ENCODE measurements around the gene ANK3.

The ANK3 gene

GRCh38 chr10:60207894-60208293, 181.8 kb downstream of the ANK3 start:
- no peak overlapping the region for H3K27ac Mint-ChIP-seq
- peaks cover 9% of the 10 kb centered on the region for H3K9me3 Mint-ChIP-seq
- H3K4me1 Mint-ChIP-seq, result peaks cover 28% of the 10 kb centered on the region
- H3K27me3 Mint-ChIP-seq, result no peaks in the 10 kb centered on the region
- no peak overlapping the region for H3K4me3 Mint-ChIP-seq
- peaks cover 23% of the 10 kb centered on the region for H3K36me3 Mint-ChIP-seq
- ATAC-seq, result no peak

GRCh38 chr10:60206735-60207134, 182.9 kb downstream of the ANK3 start:
- peaks cover 15% of the 10 kb centered on the region for H3K36me3 Mint-ChIP-seq
- peaks cover 5% of the 10 kb centered on the region for H3K9me3 Mint-ChIP-seq
- ATAC-seq, result no peak
- H3K4me3 Mint-ChIP-seq, result no peak overlapping the region
- peaks cover 22% of the 10 kb centered on the region for H3K4me1 Mint-ChIP-seq
- H3K27ac Mint-ChIP-seq, result no peak overlapping the region
- no peaks in the 10 kb centered on the region for H3K27me3 Mint-ChIP-seq

- no peak overlapping the region for H3K27ac Mint-ChIP-seq
- peaks cover 16% of the 10 kb centered on the region for H3K4me1 Mint-ChIP-seq
- no peak for ATAC-seq
- no peak overlapping the region for H3K4me3 Mint-ChIP-seq
- peaks cover 5% of the 10 kb centered on the region for H3K36me3 Mint-ChIP-seq
- H3K27me3 Mint-ChIP-seq, result no peaks in the 10 kb centered on the region
- H3K9me3 Mint-ChIP-seq, result no peaks in the 10 kb centered on the region
These were observed 183.9 kb downstream of the ANK3 start for GRCh38 chr10:60205741-60206140.

- Mint-ChIP-seq H3K9me3 (no peaks in the 10 kb centered on the region), H3K4me1 (peaks cover 7% of the 10 kb centered on the region), H3K27me3 (no peaks in the 10 kb centered on the region), H3K4me3 (no peak overlapping the region), H3K27ac (no peak overlapping the region), H3K36me3 (peaks cover 5% of the 10 kb centered on the region)
- no peak for ATAC-seq
These were observed 185.6 kb downstream of the ANK3 start for GRCh38 chr10:60203993-60204618.

- ATAC-seq, result no peak
- Mint-ChIP-seq H3K9me3 (no peaks in the 10 kb centered on the region), H3K4me3 (no peak overlapping the region), H3K27me3 (no peaks in the 10 kb centered on the region), H3K27ac (no peak overlapping the region), H3K36me3 (peaks cover 32% of the 10 kb centered on the region), H3K4me1 (no peaks in the 10 kb centered on the region)
These were observed 189.0 kb downstream of the ANK3 start for GRCh38 chr10:60200682-60201053.

GRCh38 chr10:60200012-60200681, 189.5 kb downstream of the ANK3 start:
- peaks cover 34% of the 10 kb centered on the region for H3K36me3 Mint-ChIP-seq
- ATAC-seq, result no peak
- H3K4me3 Mint-ChIP-seq, result no peak overlapping the region
- no peaks in the 10 kb centered on the region for H3K27me3 Mint-ChIP-seq
- no peaks in the 10 kb centered on the region for H3K4me1 Mint-ChIP-seq
- H3K9me3 Mint-ChIP-seq, result no peaks in the 10 kb centered on the region
- no peak overlapping the region for H3K27ac Mint-ChIP-seq

- H3K4me1 Mint-ChIP-seq, result no peaks in the 10 kb centered on the region
- H3K4me3 Mint-ChIP-seq, result no peak overlapping the region
These were observed 192.5 kb downstream of the ANK3 start for GRCh38 chr10:60197206-60197605.

GRCh38 chr10:60194421-60194820, 195.3 kb downstream of the ANK3 start:
- Mint-ChIP-seq H3K4me1 (no peaks in the 10 kb centered on the region), H3K27me3 (no peaks in the 10 kb centered on the region), H3K4me3 (no peak overlapping the region), H3K9me3 (no peaks in the 10 kb centered on the region), H3K36me3 (peaks cover 64% of the 10 kb centered on the region), H3K27ac (no peak overlapping the region)
- no peak for ATAC-seq

More at GRCh38 chr10:60197206-60197605, 192.5 kb downstream of the ANK3 start:
- Mint-ChIP-seq H3K36me3 (peaks cover 48% of the 10 kb centered on the region), H3K27me3 (no peaks in the 10 kb centered on the region), H3K9me3 (no peaks in the 10 kb centered on the region), H3K27ac (no peak overlapping the region)
- no peak for ATAC-seq

- H3K36me3 Mint-ChIP-seq, result peaks cover 64% of the 10 kb centered on the region
- no peak overlapping the region for H3K4me3 Mint-ChIP-seq
These were observed 196.7 kb downstream of the ANK3 start for GRCh38 chr10:60192946-60193345.

GRCh38 chr10:60189861-60190475, 199.7 kb downstream of the ANK3 start:
- H3K27ac Mint-ChIP-seq, result no peak overlapping the region
- no peak overlapping the region for H3K4me3 Mint-ChIP-seq
- H3K27me3 Mint-ChIP-seq, result no peaks in the 10 kb centered on the region
- peaks cover 44% of the 10 kb centered on the region for H3K36me3 Mint-ChIP-seq
- no peaks in the 10 kb centered on the region for H3K9me3 Mint-ChIP-seq
- no peak for ATAC-seq
- no peaks in the 10 kb centered on the region for H3K4me1 Mint-ChIP-seq

More at GRCh38 chr10:60192946-60193345, 196.7 kb downstream of the ANK3 start:
- ATAC-seq, result no peak
- no peaks in the 10 kb centered on the region for H3K4me1 Mint-ChIP-seq
- H3K27ac Mint-ChIP-seq, result no peak overlapping the region
- no peaks in the 10 kb centered on the region for H3K27me3 Mint-ChIP-seq
- no peaks in the 10 kb centered on the region for H3K9me3 Mint-ChIP-seq

- H3K36me3 Mint-ChIP-seq, result peaks cover 33% of the 10 kb centered on the region
- no peaks in the 10 kb centered on the region for H3K4me1 Mint-ChIP-seq
- no peak overlapping the region for H3K4me3 Mint-ChIP-seq
- H3K9me3 Mint-ChIP-seq, result no peaks in the 10 kb centered on the region
- H3K27ac Mint-ChIP-seq, result no peak overlapping the region
- H3K27me3 Mint-ChIP-seq, result no peaks in the 10 kb centered on the region
- no peak for ATAC-seq
These were observed 201.1 kb downstream of the ANK3 start for GRCh38 chr10:60188548-60188947.

- no peak for ATAC-seq
- H3K36me3 Mint-ChIP-seq, result peaks cover 30% of the 10 kb centered on the region
- H3K27ac Mint-ChIP-seq, result no peak overlapping the region
- H3K9me3 Mint-ChIP-seq, result no peaks in the 10 kb centered on the region
- no peaks in the 10 kb centered on the region for H3K27me3 Mint-ChIP-seq
- H3K4me3 Mint-ChIP-seq, result no peak overlapping the region
- no peaks in the 10 kb centered on the region for H3K4me1 Mint-ChIP-seq
These were observed 202.0 kb downstream of the ANK3 start for GRCh38 chr10:60187691-60188090.

GRCh38 chr10:60186315-60187071, 203.2 kb downstream of the ANK3 start:
- H3K36me3 Mint-ChIP-seq, result peaks cover 27% of the 10 kb centered on the region
- H3K9me3 Mint-ChIP-seq, result no peaks in the 10 kb centered on the region
- H3K27me3 Mint-ChIP-seq, result no peaks in the 10 kb centered on the region
- ATAC-seq, result no peak
- H3K4me3 Mint-ChIP-seq, result no peak overlapping the region
- H3K27ac Mint-ChIP-seq, result no peak overlapping the region
- no peaks in the 10 kb centered on the region for H3K4me1 Mint-ChIP-seq

GRCh38 chr10:60185421-60185820, 204.3 kb downstream of the ANK3 start:
- H3K4me3 Mint-ChIP-seq, result no peak overlapping the region
- no peak overlapping the region for H3K27ac Mint-ChIP-seq
- no peaks in the 10 kb centered on the region for H3K4me1 Mint-ChIP-seq
- H3K27me3 Mint-ChIP-seq, result no peaks in the 10 kb centered on the region
- no peaks in the 10 kb centered on the region for H3K9me3 Mint-ChIP-seq
- peaks cover 25% of the 10 kb centered on the region for H3K36me3 Mint-ChIP-seq
- no peak for ATAC-seq

- H3K4me3 Mint-ChIP-seq, result no peak overlapping the region
- H3K27me3 Mint-ChIP-seq, result no peaks in the 10 kb centered on the region
- no peak for ATAC-seq
- H3K36me3 Mint-ChIP-seq, result peaks cover 24% of the 10 kb centered on the region
- H3K27ac Mint-ChIP-seq, result no peak overlapping the region
- no peaks in the 10 kb centered on the region for H3K9me3 Mint-ChIP-seq
- peaks cover 5% of the 10 kb centered on the region for H3K4me1 Mint-ChIP-seq
These were observed 207.0 kb downstream of the ANK3 start for GRCh38 chr10:60182691-60183090.

All from stimulated activated memory B cell treated with anti-CD40 and anti-IgM and Interleukin-4, amounts not matched to agents 10 μg/mL and 1 μg/mL and 100 μg/mL, for 72 hours (primary cell).